Astrocyte of the spinal cord (primary cell): Measurements from ENCODE around the gene AGAP2.

Experiments used
- DNase-seq: peaks from one replicate; pipeline ENCODE4 v3.0.0; 2011; ENCODE audit warnings: low read depth, low spot score
- H3K4me3 ChIP-seq: 2 replicates; pipeline ENCODE4 v1.5.1; 2011; ENCODE audit warnings: low read depth, mild to moderate bottlenecking, low read length, moderate library complexity
- in situ Hi-C: cut with HindIII; loops from 2 replicates; pipeline ENCODE4 v1.10.0; 2017; ENCODE audit warnings: low sequenced_read_pairs
- TF ChIP-seq, protein P1 (sequence below): IDR thresholded peaks from 2 replicates; pipeline ENCODE4 v1.5.1; 2012; ENCODE audit warnings: low read depth, mild to moderate bottlenecking, low read length, inconsistent platforms

The AGAP2 gene

GRCh38 chr12:57726151-57726883, 12.2 kb downstream of the AGAP2 start:
- H3K4me3 ChIP-seq = peak overlapping the region; percentile 78
- DNase-seq = peak; percentile 75
- TF ChIP-seq, protein P1, sequence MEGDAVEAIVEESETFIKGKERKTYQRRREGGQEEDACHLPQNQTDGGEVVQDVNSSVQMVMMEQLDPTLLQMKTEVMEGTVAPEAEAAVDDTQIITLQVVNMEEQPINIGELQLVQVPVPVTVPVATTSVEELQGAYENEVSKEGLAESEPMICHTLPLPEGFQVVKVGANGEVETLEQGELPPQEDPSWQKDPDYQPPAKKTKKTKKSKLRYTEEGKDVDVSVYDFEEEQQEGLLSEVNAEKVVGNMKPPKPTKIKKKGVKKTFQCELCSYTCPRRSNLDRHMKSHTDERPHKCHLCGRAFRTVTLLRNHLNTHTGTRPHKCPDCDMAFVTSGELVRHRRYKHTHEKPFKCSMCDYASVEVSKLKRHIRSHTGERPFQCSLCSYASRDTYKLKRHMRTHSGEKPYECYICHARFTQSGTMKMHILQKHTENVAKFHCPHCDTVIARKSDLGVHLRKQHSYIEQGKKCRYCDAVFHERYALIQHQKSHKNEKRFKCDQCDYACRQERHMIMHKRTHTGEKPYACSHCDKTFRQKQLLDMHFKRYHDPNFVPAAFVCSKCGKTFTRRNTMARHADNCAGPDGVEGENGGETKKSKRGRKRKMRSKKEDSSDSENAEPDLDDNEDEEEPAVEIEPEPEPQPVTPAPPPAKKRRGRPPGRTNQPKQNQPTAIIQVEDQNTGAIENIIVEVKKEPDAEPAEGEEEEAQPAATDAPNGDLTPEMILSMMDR = peak; percentile 90
- in situ Hi-C loops = no loop called here

GRCh38 chr12:57725851-57726150, 12.7 kb downstream of the AGAP2 start:
- peak overlapping the region; percentile 78 for H3K4me3 ChIP-seq
- no peak for DNase-seq
- in situ Hi-C loops = no loop called here
- TF ChIP-seq, protein P1 = no peak

GRCh38 chr12:57724936-57725740, 13.4 kb downstream of the AGAP2 start:
- H3K4me3 ChIP-seq = no peak overlapping the region
- TF ChIP-seq, protein P1 = no peak
- no peak for DNase-seq
- in situ Hi-C loops = no loop called here

GRCh38 chr12:57724003-57724935, 14.3 kb downstream of the AGAP2 start:
- no peak overlapping the region for H3K4me3 ChIP-seq
- TF ChIP-seq, protein P1 = no peak
- no peak for DNase-seq
- in situ Hi-C loops = no loop called here

DNA sequence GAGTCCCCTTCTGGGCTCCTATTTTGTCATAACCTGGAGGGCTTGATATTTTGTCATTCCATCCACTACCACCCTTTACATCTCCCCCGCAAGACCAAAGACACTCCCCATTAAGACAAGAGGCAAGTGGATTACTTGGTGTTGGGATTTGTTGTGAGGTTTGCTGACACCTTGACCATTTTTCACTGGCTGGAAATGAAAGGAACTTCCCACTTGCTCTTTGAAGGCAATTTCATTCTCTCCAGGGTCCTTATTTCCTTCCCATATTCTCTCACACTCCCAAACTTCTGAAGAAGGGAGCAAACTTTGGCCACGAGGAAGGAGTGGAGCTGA, 14.9 kb downstream of the AGAP2 start:
- no peak overlapping the region for H3K4me3 ChIP-seq
- in situ Hi-C loops = no loop called here
- TF ChIP-seq, protein P1 = no peak
- no peak for DNase-seq
